ENCODE results near the gene DHX8. TPM values are rescaled to one million over a fixed set of nuclear protein-coding genes. Genes with fewer than 3 reads are reported as not detected.

The DHX8 gene
- total and polyA plus RNA-seq, 2 donors (not counting 3 experiments of a cell fraction or from before 2014, with no cell fraction given): 34.9 to 65.6 TPM

DNA sequence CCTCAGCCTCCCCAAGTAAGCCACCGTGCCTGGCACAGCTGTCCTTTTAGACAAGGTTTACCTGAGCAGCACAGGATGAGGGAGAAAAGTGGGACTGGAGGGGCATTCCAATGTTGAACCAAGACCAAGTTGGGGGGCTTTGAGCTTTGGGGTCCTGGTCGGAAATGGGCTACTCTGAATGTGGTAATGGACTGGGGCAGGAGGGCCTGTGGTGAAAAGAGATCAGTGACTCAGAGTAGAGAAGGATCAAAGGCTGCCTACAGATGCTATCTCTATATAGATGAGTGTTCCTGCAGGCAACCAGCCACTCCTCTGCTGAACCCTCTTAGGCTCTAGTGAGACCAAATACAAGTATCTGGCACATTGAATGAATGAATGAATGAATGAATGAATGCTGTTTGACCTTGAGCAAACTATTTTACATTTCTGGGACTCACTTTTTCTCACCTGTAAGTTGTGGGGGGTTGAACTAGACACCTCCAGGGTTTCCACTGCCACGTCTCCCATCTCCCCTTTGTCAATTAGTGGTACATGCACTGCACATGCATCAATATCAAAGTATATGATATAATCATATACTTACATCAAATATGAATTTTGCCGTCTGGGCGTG, 88.7 kb downstream of the DHX8 start:
- TF ChIP-seq EZH2 (IDR thresholded peaks at IDR 0.05; ENCODE audit: borderline replicate concordance, low read depth, low read length, severe bottlenecking) (no peak), MYC (IDR thresholded peaks at IDR 0.05; ENCODE audit: low read depth, low read length) (no peak), POLR2A (IDR thresholded peaks at IDR 0.05; ENCODE audit: low read depth, low read length) (no peak), CTCF (IDR thresholded peaks at IDR 0.05; ENCODE audit: extremely low read depth in 1 of 2, insufficient read depth in 1 of 2, low read depth in 1 of 2, low read length in 2 of 2) (no peak), GATA2 (IDR thresholded peaks at IDR 0.05; ENCODE audit: insufficient read depth, insufficient read length, low read depth, low read length) (no peak), JUN (IDR thresholded peaks at IDR 0.05; ENCODE audit: borderline replicate concordance, insufficient read depth, insufficient read length, low read depth) (no peak), POLR2AphosphoS5 (IDR thresholded peaks at IDR 0.05; ENCODE audit: insufficient read depth, low read depth, low read length) (no peak), FOS (IDR thresholded peaks at IDR 0.05; ENCODE audit: borderline replicate concordance, insufficient read depth, low read length) (no peak)
- TF ChIP-seq, protein P1, sequence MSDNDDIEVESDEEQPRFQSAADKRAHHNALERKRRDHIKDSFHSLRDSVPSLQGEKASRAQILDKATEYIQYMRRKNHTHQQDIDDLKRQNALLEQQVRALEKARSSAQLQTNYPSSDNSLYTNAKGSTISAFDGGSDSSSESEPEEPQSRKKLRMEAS (IDR thresholded peaks at IDR 0.05; ENCODE audit: insufficient read depth, insufficient read length): no peak
- DNase-seq (ENCODE audit: low read depth, low spot score) (no peak), FAIRE-seq (no peak)
- H3K79me2 ChIP-seq (ENCODE audit: control insufficient read depth, insufficient read depth, low read length): no peaks in the 10 kb centered on the region
- no peaks in the 10 kb centered on the region for H3K27me3 ChIP-seq (ENCODE audit: control insufficient read depth in 2 of 2, insufficient read depth in 2 of 2, low read length in 2 of 2)
- no peaks in the 10 kb centered on the region for H3K4me1 ChIP-seq (ENCODE audit: control insufficient read depth, extremely low read depth, insufficient read depth, low read length)
- no peak overlapping the region for H3K4me2 ChIP-seq (ENCODE audit: insufficient read depth, low read length)
- H3K9me3 ChIP-seq (replicated peaks; ENCODE audit: control insufficient read depth, insufficient read depth, low read length): no peaks in the 10 kb centered on the region
- no peak overlapping the region for H2AFZ ChIP-seq (ENCODE audit: low read depth, low read length)
- intact Hi-C loops (cut with micrococcal nuclease) (no loop called here), dilution Hi-C loops (cut with MboI; ENCODE audit: extremely low pct_ligation_motif_present, low sequenced_read_pairs) (no loop called here)
- BruUV-seq (replicated peaks): no TSS peak
- H3K4me3 ChIP-seq (replicated peaks in 1 of 3; ENCODE audit: insufficient read depth in 1 of 3, low read depth in 1 of 3, low read length in 3 of 3): no peak overlapping the region
- no peaks in the 10 kb centered on the region for H3K9me1 ChIP-seq (replicated peaks; ENCODE audit: control insufficient read depth, extremely low read depth, insufficient read depth, low read length)
- H4K20me1 ChIP-seq (replicated peaks; ENCODE audit: control insufficient read depth, extremely low read depth, insufficient read depth, low read length): no peaks in the 10 kb centered on the region
- no peak overlapping the region for H3K27ac ChIP-seq (ENCODE audit: insufficient read depth, low read depth, low read length)
- H3K9ac ChIP-seq (replicated peaks; ENCODE audit: extremely low read depth, insufficient read depth, low read length): no peak overlapping the region
- no peaks in the 10 kb centered on the region for H3K36me3 ChIP-seq (ENCODE audit: control insufficient read depth in 2 of 2, extremely low read depth in 1 of 2, insufficient read depth in 2 of 2, low read length in 2 of 2)
- ChIA-PET CTCF (interaction anchor here (1.1 to 10.1 kb wide), 4 partner anchors 52 to 187 kb away, joined by 3 to 595 read pairs (median 6); no protein-coding TSS in a partner anchor), POLR2A (no interaction called here)
